ENCODE measurements around the gene CFAP58. TPM values are rescaled to one million over a fixed set of nuclear protein-coding genes. Genes with fewer than 3 reads are reported as not detected.

CFAP58 gene
- total RNA-seq, 4 donors from 2014 or later = 0.13 to 0.36 (median 0.27) TPM; not detected in 1

- intact Hi-C loops (cut with DNase I; ENCODE audit: low total_unique reads) = no loop called here
- Histone ChIP-seq H3K27me3 (no peaks in the 10 kb centered on the region), H3K27ac (no peak overlapping the region), H3K36me3 (no peaks in the 10 kb centered on the region), H3K4me3 (no peak overlapping the region), H3K4me1 (no peaks in the 10 kb centered on the region), H3K9me3 (no peaks in the 10 kb centered on the region)
- in situ Hi-C loops (cut with MboI; ENCODE audit: low sequenced_read_pairs in 4 of 4) = no loop called here
- TF ChIP-seq POLR2A (IDR thresholded peaks at IDR 0.05) (no peak), CTCF (IDR thresholded peaks at IDR 0.05 in 4 of 5, conservative IDR thresholded peaks at IDR 0.05 in 1 of 5) (no peak)
- no peak for ATAC-seq
- DNase-seq = no peak
Observed at GRCh38 chr10:104391969-104392296, 38.3 kb downstream of the CFAP58 start.

- Histone ChIP-seq H3K36me3 (no peaks in the 10 kb centered on the region), H3K4me3 (no peak overlapping the region), H3K4me1 (no peaks in the 10 kb centered on the region), H3K9me3 (no peaks in the 10 kb centered on the region), H3K27ac (no peak overlapping the region), H3K27me3 (no peaks in the 10 kb centered on the region)
- no peak for ATAC-seq
- no peak for DNase-seq
- intact Hi-C loops (cut with DNase I; ENCODE audit: low total_unique reads) (no loop called here), in situ Hi-C loops (cut with MboI; ENCODE audit: low sequenced_read_pairs in 4 of 4) (no loop called here)
- TF ChIP-seq CTCF (IDR thresholded peaks at IDR 0.05 in 4 of 5, conservative IDR thresholded peaks at IDR 0.05 in 1 of 5) = no peak
- TF ChIP-seq POLR2A (IDR thresholded peaks at IDR 0.05) = no peak
Observed at GRCh38 chr10:104393387-104393786, 39.8 kb downstream of the CFAP58 start.

- Histone ChIP-seq H3K9me3 (no peaks in the 10 kb centered on the region), H3K4me1 (no peaks in the 10 kb centered on the region), H3K4me3 (no peak overlapping the region), H3K36me3 (no peaks in the 10 kb centered on the region), H3K27me3 (no peaks in the 10 kb centered on the region), H3K27ac (no peak overlapping the region)
- intact Hi-C loops (cut with DNase I; ENCODE audit: low total_unique reads) (no loop called here), in situ Hi-C loops (cut with MboI; ENCODE audit: low sequenced_read_pairs in 4 of 4) (no loop called here)
- ATAC-seq (no peak), DNase-seq (no peak)
- no peak for TF ChIP-seq POLR2A (IDR thresholded peaks at IDR 0.05)
- no peak for TF ChIP-seq CTCF (IDR thresholded peaks at IDR 0.05 in 4 of 5, conservative IDR thresholded peaks at IDR 0.05 in 1 of 5)
Observed at GRCh38 chr10:104396581-104396980, 42.9 kb downstream of the CFAP58 start.

GRCh38 chr10:104403636-104404035 lies 50.0 kb downstream of the CFAP58 start:
- Histone ChIP-seq H3K9me3 (no peaks in the 10 kb centered on the region), H3K27ac (no peak overlapping the region), H3K36me3 (no peaks in the 10 kb centered on the region), H3K27me3 (no peaks in the 10 kb centered on the region), H3K4me3 (no peak overlapping the region), H3K4me1 (no peaks in the 10 kb centered on the region)
- in situ Hi-C loops (cut with MboI; ENCODE audit: low sequenced_read_pairs in 4 of 4) = no loop called here
- intact Hi-C loops (cut with DNase I; ENCODE audit: low total_unique reads) = no loop called here
- no peak for TF ChIP-seq CTCF (IDR thresholded peaks at IDR 0.05 in 4 of 5, conservative IDR thresholded peaks at IDR 0.05 in 1 of 5)
- no peak for TF ChIP-seq POLR2A (IDR thresholded peaks at IDR 0.05)
- no peak for DNase-seq
- no peak for ATAC-seq
